GM18870 (cell line): Measurements from ENCODE around the gene FKBP5.
"Not testable (repeated sequence)": the region's sequence is repeated elsewhere in the genome, so short reads cannot be mapped to it uniquely, and the experiment has no call there.

Experiments used
- ATAC-seq: cut with Tn5 transposase; IDR thresholded peaks from one replicate; pipeline ENCODE4 v1.9.1; 2021; ENCODE audit warnings: moderate library complexity; ENCODE audit not compliant: unreplicated experiment

Gene FKBP5

GRCh38 chr6:35688605-35689322 lies at the start of gene FKBP5:
FKBP5 (minus strand) TSS chr6:35688915; CDS start chr6:35642824, 46,091 bp downstream.
- ATAC-seq = peak; percentile 42

GRCh38 chr6:35737413-35738211 lies 48.9 kb upstream of the FKBP5 start:
- no peak for ATAC-seq

- ATAC-seq = no peak
These were observed 48.3 kb upstream of the FKBP5 start, which contains the start of gene ARMC12 for GRCh38 chr6:35736982-35737412. ARMC12 (plus strand) TSS chr6:35737032; CDS start chr6:35737109, 77 bp downstream.

DNA sequence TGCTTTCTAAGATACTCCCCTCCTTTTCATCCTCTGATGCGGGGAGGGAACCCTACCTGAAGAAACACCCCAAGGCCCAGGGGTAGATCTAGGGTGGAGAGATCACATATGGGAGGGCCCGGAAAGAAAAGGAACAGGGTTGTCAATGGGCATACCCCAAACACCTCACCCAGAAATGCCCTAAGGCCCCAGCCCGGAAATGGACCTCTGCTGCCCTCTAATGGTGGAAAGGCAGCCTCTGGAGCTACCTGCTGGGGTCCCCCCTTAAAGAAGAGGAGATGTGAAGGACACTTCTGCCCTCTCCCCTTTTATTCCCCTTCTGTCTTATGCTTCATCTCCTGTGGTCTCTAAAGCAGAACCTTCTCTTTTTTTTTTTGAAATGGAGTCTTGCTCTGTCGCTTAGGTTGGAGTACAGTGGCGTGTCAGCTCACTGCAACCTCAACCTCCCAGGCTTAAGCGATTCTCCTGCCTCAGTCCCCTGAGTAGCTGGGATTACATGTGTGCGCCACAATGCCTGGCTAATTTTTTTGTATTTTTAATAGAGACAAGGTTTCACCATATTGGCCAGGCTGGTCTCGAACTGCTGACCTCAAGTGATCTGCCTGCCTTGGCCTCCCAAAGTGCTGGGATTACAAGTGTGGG lies 47.7 kb upstream of the FKBP5 start:
- no peak for ATAC-seq

DNA sequence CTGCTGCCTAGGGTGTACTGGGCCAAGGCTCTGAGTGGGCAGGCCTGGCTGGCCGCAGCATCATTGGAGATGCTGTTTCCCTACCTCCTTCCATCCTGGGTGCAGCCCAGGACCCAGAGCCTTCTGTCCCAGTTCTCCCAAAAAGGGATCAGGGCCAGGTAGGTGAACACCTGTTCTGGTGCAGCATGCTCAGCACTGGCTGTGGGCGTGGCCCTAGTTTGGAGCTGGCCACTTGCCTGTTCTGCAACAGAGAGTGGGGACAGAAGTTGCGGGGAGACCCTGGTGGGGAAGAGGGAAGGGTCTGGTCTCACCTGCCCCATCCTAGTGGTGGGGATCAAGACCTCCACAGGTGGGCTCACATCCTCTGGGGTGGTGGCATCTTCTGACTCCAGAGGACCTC lies 46.7 kb upstream of the FKBP5 start:
- no peak for ATAC-seq

DNA sequence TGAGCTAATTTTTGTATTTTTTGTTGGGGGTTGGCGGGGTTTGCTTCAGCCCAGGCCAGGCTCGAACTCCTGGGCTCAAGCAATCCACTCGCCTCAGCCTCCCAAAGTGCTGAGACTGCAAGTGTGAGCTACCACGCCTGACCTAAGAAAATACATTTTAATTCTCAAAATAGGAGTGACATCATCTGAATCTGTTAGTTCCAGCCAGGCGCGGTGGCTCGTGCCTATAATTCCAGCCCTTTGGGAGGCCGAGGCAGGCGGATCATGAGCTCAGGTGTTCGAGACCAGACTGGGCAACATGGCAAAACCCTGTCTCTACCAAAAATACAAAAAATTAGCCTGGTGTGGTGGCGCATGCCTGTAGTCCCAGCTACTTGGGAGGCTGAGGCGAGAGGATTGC lies 45.6 kb upstream of the FKBP5 start:
- ATAC-seq = not testable (repeated sequence)

GRCh38 chr6:35733633-35734032 lies 44.9 kb upstream of the FKBP5 start:
- ATAC-seq = no peak

- ATAC-seq = no peak
These were observed 43.2 kb upstream of the FKBP5 start for GRCh38 chr6:35731736-35732532.

DNA sequence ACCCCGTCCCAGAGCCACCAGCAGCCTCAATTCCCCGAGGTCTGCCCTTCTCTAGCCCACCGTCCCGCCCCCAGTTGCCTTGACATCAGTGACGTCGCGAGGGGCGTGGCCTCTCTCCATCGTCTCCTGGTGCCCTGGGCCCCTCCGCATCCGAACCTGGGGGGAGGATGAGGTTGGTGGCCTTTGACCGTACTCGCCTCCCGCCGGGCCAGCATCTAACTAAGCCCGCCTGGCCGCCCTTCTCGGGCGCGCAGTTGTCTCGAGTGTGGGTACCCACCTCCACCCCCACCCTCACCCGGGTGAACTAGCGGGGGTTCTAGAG lies 42.7 kb upstream of the FKBP5 start:
- no peak for ATAC-seq

- no peak for ATAC-seq
These were observed 42.2 kb upstream of the FKBP5 start for GRCh38 chr6:35730745-35731413.

DNA sequence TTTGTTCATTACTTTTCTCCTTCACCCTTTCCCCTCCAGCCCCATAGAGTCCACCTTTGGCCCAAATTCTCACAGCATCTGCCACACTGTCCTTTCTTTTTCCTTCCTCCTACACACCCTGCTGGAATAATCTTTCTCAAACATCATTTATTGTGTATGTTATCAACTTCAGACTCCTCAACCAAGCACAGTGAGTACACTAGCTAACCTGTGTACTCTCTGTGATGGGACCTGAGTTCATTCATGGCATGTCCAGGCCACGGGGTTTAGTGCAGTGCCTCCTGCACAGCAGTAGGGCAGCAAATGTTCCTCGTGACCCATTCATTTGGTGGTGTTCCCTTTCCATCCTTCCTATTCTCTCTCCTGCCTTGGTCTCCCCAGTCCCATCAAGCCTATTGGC lies 41.0 kb upstream of the FKBP5 start:
- no peak for ATAC-seq

GRCh38 chr6:35728683-35729678 lies 40.3 kb upstream of the FKBP5 start:
- ATAC-seq = no peak

DNA sequence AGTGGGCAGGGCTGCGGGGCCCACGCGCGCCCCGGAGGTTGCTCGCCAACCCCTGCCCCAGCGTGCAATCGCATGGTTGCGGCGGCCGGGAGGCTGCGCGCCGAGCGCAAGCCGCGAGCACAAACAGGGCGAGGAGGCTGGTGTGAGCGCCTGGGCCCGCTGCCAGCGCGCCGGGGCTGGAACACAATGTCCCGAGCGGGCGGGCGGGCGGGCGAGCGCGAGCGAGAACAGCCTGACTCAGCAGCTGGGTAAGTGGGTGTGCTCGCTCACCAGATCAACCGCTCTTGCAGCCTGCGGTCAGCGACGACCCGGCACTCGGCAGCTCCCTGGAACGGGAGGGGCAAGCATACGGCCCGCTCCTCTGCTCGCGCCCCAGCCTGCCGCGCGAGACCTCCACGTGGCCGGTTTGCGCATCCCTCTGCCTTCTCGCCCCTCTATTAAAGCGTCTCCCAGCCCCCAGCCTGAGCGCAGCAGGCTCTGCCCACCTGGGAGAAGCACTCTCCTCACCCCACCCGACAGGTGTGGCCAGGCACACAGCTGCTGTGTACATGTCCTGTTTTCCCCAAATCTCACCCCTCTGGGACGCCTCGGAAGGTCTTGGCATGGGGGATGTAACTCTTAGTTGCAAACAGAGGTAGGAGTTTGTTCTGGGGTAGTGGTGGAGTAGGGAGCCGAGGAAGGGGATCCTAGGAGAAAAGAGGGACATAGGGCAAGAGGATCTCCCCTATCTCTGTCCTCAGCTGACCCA lies 39.4 kb upstream of the FKBP5 start:
- no peak for ATAC-seq

DNA sequence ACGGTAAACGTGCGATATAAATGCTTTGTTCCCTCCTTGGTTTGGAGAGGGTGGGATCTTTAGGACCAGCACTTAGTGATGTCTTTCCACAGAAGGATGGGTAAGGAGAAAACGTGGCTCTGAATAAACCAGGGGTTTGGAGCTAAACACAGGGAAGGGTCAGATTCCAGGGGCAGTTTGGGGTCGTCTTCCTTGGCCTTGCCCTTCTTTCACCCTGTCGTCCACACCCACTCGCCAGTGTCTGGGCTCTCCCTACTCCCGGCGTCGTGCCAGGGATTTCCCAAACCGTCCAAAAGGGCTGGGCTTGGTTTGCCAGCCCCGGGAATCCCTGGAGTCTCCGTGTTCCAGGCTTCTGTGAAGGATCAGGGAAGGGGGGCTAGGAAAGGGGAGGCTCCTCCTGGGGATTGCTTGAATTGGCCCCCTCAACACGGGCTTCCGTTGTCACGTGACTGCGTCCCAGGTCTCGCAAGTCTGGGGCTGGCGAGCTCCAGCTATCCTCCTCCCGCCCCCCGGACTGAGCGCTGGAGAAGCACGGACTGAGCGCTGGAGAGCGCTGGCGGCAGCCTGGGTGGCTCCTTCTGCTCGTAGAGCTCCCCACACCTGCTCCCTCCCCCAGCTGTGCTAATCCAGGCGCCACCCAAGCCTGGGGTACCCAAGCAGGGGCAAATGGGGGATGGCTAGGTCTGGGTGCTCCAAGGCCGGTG lies 38.7 kb upstream of the FKBP5 start:
- ATAC-seq = no peak

DNA sequence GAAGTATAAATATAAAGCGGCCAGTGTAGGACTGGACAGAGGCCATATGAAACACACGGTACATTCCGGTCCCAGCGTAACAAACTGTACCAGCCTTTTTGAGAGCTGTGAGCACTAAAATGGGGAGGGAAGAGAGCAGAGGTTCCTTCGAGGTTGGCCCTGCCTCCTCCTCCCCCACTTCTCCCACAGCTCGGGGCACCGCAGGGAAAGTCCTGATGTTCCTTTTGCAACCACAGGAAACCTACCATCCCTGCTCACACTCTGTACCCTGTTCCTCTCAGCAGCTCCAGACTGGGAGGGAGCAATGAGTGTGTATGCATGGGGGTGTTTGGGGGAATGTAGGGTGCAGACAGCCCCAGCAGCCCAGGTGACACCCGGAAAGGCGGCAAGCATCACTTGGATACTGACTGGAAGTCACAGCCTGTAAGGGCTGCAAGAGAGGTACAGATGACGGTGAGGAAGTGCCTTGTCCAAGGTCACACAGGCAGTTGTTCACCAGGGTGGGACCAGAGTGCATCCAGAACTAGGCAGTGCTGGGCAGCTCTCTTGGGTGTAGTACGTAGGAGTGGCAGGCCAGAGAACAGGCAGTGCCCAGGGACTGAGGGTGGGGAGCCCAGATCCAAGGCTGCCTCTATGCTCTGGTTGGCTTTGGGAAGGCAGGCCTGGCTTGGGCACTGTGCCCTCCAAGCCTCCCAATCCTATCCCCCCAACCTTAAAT lies 37.2 kb upstream of the FKBP5 start:
- ATAC-seq = no peak

DNA sequence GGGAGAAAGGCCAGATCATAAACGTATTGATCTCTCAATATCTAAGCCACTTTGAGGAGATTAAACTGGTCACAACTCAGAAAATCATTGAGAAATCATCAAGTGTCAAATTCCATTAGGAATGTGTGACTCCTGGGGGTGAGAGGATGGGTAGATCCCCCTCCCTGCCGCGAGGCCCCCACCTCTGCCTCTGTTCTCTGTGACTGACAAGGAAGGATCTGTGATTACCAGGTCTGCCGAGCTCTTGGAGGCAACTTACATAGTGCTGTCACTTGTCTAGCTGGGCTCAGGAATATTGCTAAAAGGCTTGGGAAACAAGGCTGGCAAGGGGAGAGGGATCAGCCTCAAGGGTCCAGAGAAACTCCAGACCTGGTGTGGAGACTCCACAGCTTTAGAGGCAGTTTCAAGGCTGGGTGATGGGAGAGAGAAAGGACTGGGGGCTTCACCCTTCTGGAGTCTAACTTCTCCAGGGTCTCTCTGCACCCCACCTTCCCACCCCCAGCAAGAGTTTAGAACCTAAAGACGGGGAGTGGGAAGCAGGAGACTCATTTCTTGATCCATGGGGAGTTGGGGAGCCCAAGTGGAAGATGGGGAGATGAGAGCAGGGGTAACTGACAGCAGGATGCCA lies 36.5 kb upstream of the FKBP5 start:
- ATAC-seq = no peak

DNA sequence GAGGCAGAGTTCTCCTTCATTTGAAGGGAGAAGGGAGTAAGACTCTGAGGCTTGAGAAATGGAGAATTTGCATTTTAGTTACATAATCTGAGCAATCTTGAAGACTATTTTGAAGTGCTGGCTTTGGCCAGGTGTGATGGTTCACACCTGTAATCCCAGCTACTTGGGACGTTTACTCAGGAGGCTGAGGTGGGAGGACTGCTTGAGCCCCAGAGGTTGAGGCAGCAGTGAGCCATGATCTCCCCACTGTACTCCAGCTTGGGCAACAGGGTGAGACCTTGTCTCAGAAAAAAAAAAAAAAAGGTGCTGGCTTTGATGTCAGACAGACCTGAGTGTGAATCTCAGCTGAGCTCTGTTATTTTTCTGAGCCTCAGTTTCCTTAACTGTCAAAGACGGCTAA lies 35.8 kb upstream of the FKBP5 start:
- ATAC-seq = no peak
